Posterior cingulate gyrus (tissue), 11 donors: Measurements from ENCODE around the gene TNKS1BP1.

Experiments
- DNase-seq, 10 donors: peaks; one replicate each; pipeline versions ENCODE4 v3.0.0 to v3.0.0-alpha.2; 2020 to 2021; ENCODE audit warnings: mixed read lengths in 3 of 10
- intact Hi-C: fragments of 100-400 bp; cut with DNase I; formaldehyde crosslinking; loops from one replicate; pipeline ENCODE4 v1.15.1; 2023

Gene TNKS1BP1

GRCh38 chr11:57357856-57358255 is 33.1 kb upstream of the TNKS1BP1 start:
- peak in 1 of 10 donors; percentile 78 for DNase-seq
- intact Hi-C loops: loop anchor here (10.0 kb wide), 1 partner anchor 97 kb away; no protein-coding TSS in a partner anchor

GRCh38 chr11:57357310-57357709 is 32.6 kb upstream of the TNKS1BP1 start:
- intact Hi-C loops: loop anchor here (10.0 kb wide), 1 partner anchor 97 kb away; no protein-coding TSS in a partner anchor
- DNase-seq: no peak

- intact Hi-C loops: loop anchor here (10.0 kb wide), 1 partner anchor 99 kb away; no protein-coding TSS in a partner anchor
- peak in 3 of 10 donors; percentile 39 to 87 (median 49) for DNase-seq
Measured at GRCh38 chr11:57356268-57356667, 31.5 kb upstream of the TNKS1BP1 start.

GRCh38 chr11:57354699-57355098 is 29.9 kb upstream of the TNKS1BP1 start:
- peak in 1 of 10 donors; percentile 57 for DNase-seq
- intact Hi-C loops: loop anchor here (10.0 kb wide), 1 partner anchor 100 kb away; no protein-coding TSS in a partner anchor

GRCh38 chr11:57353852-57354251 is 29.1 kb upstream of the TNKS1BP1 start:
- DNase-seq: no peak
- intact Hi-C loops: loop anchor here (10.0 kb wide), 1 partner anchor 101 kb away; no protein-coding TSS in a partner anchor

- intact Hi-C loops: loop anchor here (10.0 kb wide), 1 partner anchor 101 kb away; no protein-coding TSS in a partner anchor
- DNase-seq: no peak
Measured at GRCh38 chr11:57353446-57353845, 28.7 kb upstream of the TNKS1BP1 start.

GRCh38 chr11:57353036-57353435 is 28.3 kb upstream of the TNKS1BP1 start:
- peak in 1 of 10 donors; percentile 4 for DNase-seq
- intact Hi-C loops: loop anchor here (10.0 kb wide), 1 partner anchor 102 kb away; no protein-coding TSS in a partner anchor

GRCh38 chr11:57349491-57350274 is 24.9 kb upstream of the TNKS1BP1 start:
- intact Hi-C loops: loop anchor here (5.0 to 10.0 kb wide), 3 partner anchors 105 to 1165 kb away; no protein-coding TSS in a partner anchor
- peak; percentile 28 to 94 (median 74) for DNase-seq

- peak in 1 of 10 donors; percentile 68 for DNase-seq
- intact Hi-C loops: loop anchor here (5.0 to 10.0 kb wide), 2 partner anchors 179 to 1166 kb away; no protein-coding TSS in a partner anchor
Measured at GRCh38 chr11:57348636-57349313, 24.0 kb upstream of the TNKS1BP1 start.

- intact Hi-C loops: loop anchor here (5.0 to 10.0 kb wide), 2 partner anchors 179 to 1167 kb away; no protein-coding TSS in a partner anchor
- peak in 2 of 10 donors; percentile 72 to 79 for DNase-seq
Measured at GRCh38 chr11:57348052-57348451, 23.3 kb upstream of the TNKS1BP1 start.

- intact Hi-C loops: loop anchor here (2.0 to 10.0 kb wide), 3 partner anchors 180 to 1167 kb away; no protein-coding TSS in a partner anchor
- peak in 1 of 10 donors; percentile 48 for DNase-seq
Measured at GRCh38 chr11:57347336-57347735, 22.6 kb upstream of the TNKS1BP1 start.

GRCh38 chr11:57345555-57346211 is 20.9 kb upstream of the TNKS1BP1 start:
- DNase-seq: peak; percentile 34 to 93 (median 72)
- intact Hi-C loops: loop anchor here (2.0 to 10.0 kb wide), 3 partner anchors 182 to 1169 kb away; no protein-coding TSS in a partner anchor

GRCh38 chr11:57344826-57345225 is 20.1 kb upstream of the TNKS1BP1 start:
- DNase-seq: peak in 1 of 10 donors; percentile 36
- intact Hi-C loops: loop anchor here (5.0 to 10.0 kb wide), 2 partner anchors 182 to 1170 kb away; no protein-coding TSS in a partner anchor

GRCh38 chr11:57343825-57344224 is 19.1 kb upstream of the TNKS1BP1 start:
- intact Hi-C loops: loop anchor here (10.0 kb wide), 1 partner anchor 1171 kb away; no protein-coding TSS in a partner anchor

GRCh38 chr11:57342702-57343101 is 17.9 kb upstream of the TNKS1BP1 start:
- DNase-seq: no peak
- intact Hi-C loops: loop anchor here (10.0 kb wide), 1 partner anchor 1172 kb away; no protein-coding TSS in a partner anchor

More at GRCh38 chr11:57343825-57344224, 19.1 kb upstream of the TNKS1BP1 start:
- DNase-seq: peak in 1 of 10 donors; percentile 8

GRCh38 chr11:57341250-57341808 is 16.6 kb upstream of the TNKS1BP1 start:
- intact Hi-C loops: loop anchor here (10.0 kb wide), 1 partner anchor 1173 kb away; no protein-coding TSS in a partner anchor

GRCh38 chr11:57340039-57340615 is 15.4 kb upstream of the TNKS1BP1 start:
- DNase-seq: peak in 1 of 10 donors; percentile 67
- intact Hi-C loops: loop anchor here (10.0 kb wide), 1 partner anchor 1175 kb away; no protein-coding TSS in a partner anchor

More at GRCh38 chr11:57341250-57341808, 16.6 kb upstream of the TNKS1BP1 start:
- no peak for DNase-seq

- intact Hi-C loops: loop anchor here (5.0 kb wide), 1 partner anchor 193 kb away; the partner anchor contains the start of gene TIMM10
- no peak for DNase-seq
Measured at GRCh38 chr11:57339328-57339727, 14.6 kb upstream of the TNKS1BP1 start.

- DNase-seq: peak in 1 of 10 donors; percentile 58
- intact Hi-C loops: loop anchor here (5.0 kb wide), 1 partner anchor 194 kb away; the partner anchor contains the start of gene TIMM10
Measured at GRCh38 chr11:57338142-57338541, 13.4 kb upstream of the TNKS1BP1 start, which contains the start of gene P2RX3. Gene P2RX3 (plus strand): TSS chr11:57338352. CDS start chr11:57338551, 199 bp downstream.
